HG02970 (cell line): ENCODE measurements around the gene TBC1D22A.

Source experiments
- ATAC-seq: cut with Tn5 transposase; IDR thresholded peaks from one replicate; pipeline ENCODE4 v1.9.1; 2021; ENCODE audit warnings: mild to moderate bottlenecking, moderate library complexity, moderate number of reproducible peaks; ENCODE audit not compliant: unreplicated experiment, low FRiP score

TBC1D22A gene

GRCh38 chr22:47196881-47197772 is 434.7 kb downstream of the TBC1D22A start:
- ATAC-seq = no peak

GRCh38 chr22:47197773-47198500 is 435.5 kb downstream of the TBC1D22A start:
- ATAC-seq = no peak

- no peak for ATAC-seq
These were observed 436.4 kb downstream of the TBC1D22A start for GRCh38 chr22:47198801-47199251.

- no peak for ATAC-seq
These were observed 437.0 kb downstream of the TBC1D22A start for GRCh38 chr22:47199261-47199978.

GRCh38 chr22:47199979-47200272 is 437.5 kb downstream of the TBC1D22A start:
- no peak for ATAC-seq

GRCh38 chr22:47200273-47201051 is 438.0 kb downstream of the TBC1D22A start:
- no peak for ATAC-seq

GRCh38 chr22:47201186-47201995 is 438.9 kb downstream of the TBC1D22A start:
- ATAC-seq = no peak

GRCh38 chr22:47201996-47202818 is 439.8 kb downstream of the TBC1D22A start:
- no peak for ATAC-seq

GRCh38 chr22:47202819-47203553 is 440.5 kb downstream of the TBC1D22A start:
- ATAC-seq = no peak

- no peak for ATAC-seq
These were observed 441.1 kb downstream of the TBC1D22A start for GRCh38 chr22:47203554-47203991.

GRCh38 chr22:47204002-47204979 is 441.8 kb downstream of the TBC1D22A start:
- ATAC-seq = no peak

- no peak for ATAC-seq
These were observed 442.6 kb downstream of the TBC1D22A start for GRCh38 chr22:47205081-47205491.

- ATAC-seq = no peak
These were observed 443.1 kb downstream of the TBC1D22A start for GRCh38 chr22:47205554-47205953.

- no peak for ATAC-seq
These were observed 443.7 kb downstream of the TBC1D22A start for GRCh38 chr22:47206164-47206563.

GRCh38 chr22:47206666-47207218 is 444.3 kb downstream of the TBC1D22A start:
- ATAC-seq = no peak

GRCh38 chr22:47207387-47207786 is 444.9 kb downstream of the TBC1D22A start:
- no peak for ATAC-seq
